MG63 (cell line): ENCODE data around the gene PPP1R9A. TPM values are rescaled to one million over a fixed set of nuclear protein-coding genes. Genes with fewer than 3 reads are reported as not detected.

Source experiments
- DNase-seq: peaks from one replicate; pipeline ENCODE4 v3.0.0-alpha.2; 2020
- H3K27me3 ChIP-seq: fragments of 250-450 bp; sonication (Bioruptor Pico); 2 replicates; pipeline ENCODE4 v1.5.1; 2020; ENCODE audit warnings: mild to moderate bottlenecking, moderate library complexity
- H3K36me3 ChIP-seq: fragments of 250-450 bp; sonication (Bioruptor Pico); 2 replicates; pipeline ENCODE4 v1.5.1; 2020; ENCODE audit warnings: mild to moderate bottlenecking, moderate library complexity
- H3K4me3 ChIP-seq: fragments of 250-450 bp; sonication (Bioruptor Pico); 2 replicates; pipeline ENCODE4 v1.5.1; 2020; ENCODE audit warnings: mild to moderate bottlenecking, moderate library complexity
- H3K9me3 ChIP-seq: fragments of 250-450 bp; sonication (Bioruptor Pico); 2 replicates; pipeline ENCODE4 v1.5.1; 2020; ENCODE audit warnings: mild to moderate bottlenecking, moderate library complexity
- total RNA-seq: library from RNA; depleted of rRNA; stranded (reverse); fragments of >200 nt; shearing (Covaris generic); gene quantifications from 2 replicates; pipeline ENCODE4 v1.2.3, GENCODE V29; 2014; ENCODE audit warnings: low replicate concordance

Gene PPP1R9A
- total RNA-seq, 1 experiment from 2014 or later, result 1.7 TPM

DNA sequence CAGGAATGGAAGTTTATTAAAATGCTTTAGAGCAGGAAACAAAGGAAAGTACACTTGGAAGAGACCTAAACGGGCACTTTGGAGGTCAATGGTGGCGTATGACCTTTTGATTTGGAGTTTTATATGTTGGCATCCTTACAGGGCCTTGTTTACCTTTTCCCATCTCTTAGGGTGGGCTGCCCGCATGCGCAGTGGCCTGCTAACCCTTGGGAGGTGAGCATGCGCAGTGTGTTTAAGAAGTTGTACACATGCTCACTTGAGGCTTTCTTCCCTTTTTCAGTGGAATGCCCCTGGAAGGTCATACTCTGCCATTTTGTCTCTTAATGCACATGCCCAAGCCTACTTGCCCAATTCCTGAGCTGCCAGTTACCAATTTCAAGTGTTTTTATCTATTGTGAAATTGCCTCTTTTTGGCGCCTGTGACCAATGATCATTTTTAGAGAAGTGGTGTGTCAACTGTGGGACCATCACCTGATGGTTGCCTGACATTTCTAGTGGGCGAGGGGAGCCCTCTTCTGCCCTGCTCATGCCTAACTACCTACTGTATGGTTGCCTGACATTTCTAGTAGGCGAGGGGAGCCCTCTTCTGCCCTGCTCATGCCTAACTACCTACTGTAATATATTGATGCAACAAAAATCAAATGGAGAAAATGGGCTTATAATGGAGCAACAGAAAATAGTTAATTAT lies 138.0 kb downstream of the PPP1R9A start:
- Histone ChIP-seq H3K36me3 (no peaks in the 10 kb centered on the region), H3K27me3 (no peaks in the 10 kb centered on the region)
- peak; percentile 5 for DNase-seq

DNA sequence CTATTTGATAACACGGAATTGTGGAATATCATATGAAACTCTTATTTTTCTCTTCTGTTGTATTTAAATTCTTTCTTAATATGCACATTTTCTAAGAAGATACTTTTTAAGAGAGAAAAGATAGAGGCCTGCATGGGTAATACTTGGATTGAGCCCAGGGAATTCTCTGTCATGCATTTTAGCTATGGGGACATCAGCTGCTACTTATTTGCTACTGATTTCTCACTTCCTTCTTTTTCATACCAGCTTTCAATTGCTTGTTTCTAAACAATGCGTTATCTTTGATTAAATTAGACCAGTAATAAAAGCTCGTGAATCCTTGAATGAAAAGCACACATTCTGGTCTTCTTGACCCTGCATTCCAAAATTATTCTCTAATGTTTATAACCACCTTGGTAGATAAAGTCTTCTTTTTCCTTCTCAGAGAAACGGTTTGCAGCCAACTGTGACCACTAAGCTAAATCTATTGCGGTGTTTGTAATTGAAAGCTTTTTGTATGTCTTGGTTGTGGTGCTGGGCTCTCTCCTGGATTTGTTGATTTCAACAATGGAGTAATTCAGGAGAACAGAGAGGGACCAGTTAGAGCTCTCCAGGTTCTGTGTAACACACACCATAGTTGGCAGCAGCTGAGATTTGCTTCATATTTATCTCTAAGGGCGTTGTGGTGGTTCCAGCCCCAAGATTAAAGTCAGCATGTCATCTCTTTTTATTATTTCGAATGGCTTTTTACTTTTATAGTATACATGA lies 139.3 kb downstream of the PPP1R9A start:
- DNase-seq, result no peak
- H3K4me3 ChIP-seq, result no peak overlapping the region
- H3K27me3 ChIP-seq, result no peaks in the 10 kb centered on the region
- H3K36me3 ChIP-seq, result no peaks in the 10 kb centered on the region
- no peaks in the 10 kb centered on the region for H3K9me3 ChIP-seq

More for the DNA sequence above, 138.0 kb downstream of the PPP1R9A start:
- H3K9me3 ChIP-seq, result no peaks in the 10 kb centered on the region
- no peak overlapping the region for H3K4me3 ChIP-seq

DNA sequence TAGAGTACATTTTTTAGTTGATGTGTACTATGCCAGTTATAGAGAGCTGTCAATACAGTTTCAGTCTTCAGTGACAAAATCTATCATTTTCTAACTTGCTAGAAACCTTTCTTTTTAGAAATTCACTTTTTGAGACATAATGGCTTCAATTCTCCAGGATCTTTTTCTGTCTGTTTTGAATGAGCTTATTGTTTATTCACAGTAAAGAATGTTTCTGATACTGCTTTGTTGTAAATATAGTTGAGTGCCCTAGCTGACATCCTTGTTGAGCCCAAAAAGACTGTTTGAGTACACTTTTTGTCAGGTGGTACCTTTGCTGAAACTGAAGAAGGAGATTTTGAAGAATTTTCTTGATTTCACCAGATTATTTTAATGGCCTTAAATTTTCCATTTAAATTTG lies 139.9 kb downstream of the PPP1R9A start:
- H3K36me3 ChIP-seq, result no peaks in the 10 kb centered on the region
- H3K27me3 ChIP-seq, result no peaks in the 10 kb centered on the region
- no peak overlapping the region for H3K4me3 ChIP-seq
- DNase-seq, result no peak
- H3K9me3 ChIP-seq, result no peaks in the 10 kb centered on the region

DNA sequence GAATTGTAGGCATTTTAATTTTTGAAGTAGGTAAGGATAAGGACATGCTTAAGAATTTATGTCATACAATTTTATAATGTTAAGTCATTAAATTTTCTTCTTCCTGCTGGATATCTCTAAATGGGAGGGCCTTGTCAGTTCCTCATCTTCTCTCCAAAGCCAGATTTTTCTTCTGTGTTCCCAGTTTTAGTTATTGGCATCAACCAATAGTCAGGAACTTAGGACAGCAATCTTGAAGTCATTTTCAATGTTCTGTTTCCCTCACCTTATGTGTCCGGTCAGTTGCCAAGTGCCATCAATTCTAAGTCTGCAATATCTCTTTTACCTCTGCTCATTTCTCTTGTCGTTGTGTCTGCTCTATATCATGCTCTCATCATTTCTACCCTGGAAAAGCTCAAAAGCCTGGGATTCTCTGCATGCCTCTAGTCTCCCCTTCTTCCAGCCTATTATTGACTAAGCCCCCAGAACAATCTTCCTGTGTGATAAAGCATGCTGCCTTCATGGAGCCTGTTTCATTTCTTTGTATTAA lies 145.2 kb downstream of the PPP1R9A start:
- Histone ChIP-seq H3K9me3 (no peaks in the 10 kb centered on the region), H3K27me3 (no peaks in the 10 kb centered on the region), H3K36me3 (no peaks in the 10 kb centered on the region), H3K4me3 (no peak overlapping the region)
- no peak for DNase-seq

DNA sequence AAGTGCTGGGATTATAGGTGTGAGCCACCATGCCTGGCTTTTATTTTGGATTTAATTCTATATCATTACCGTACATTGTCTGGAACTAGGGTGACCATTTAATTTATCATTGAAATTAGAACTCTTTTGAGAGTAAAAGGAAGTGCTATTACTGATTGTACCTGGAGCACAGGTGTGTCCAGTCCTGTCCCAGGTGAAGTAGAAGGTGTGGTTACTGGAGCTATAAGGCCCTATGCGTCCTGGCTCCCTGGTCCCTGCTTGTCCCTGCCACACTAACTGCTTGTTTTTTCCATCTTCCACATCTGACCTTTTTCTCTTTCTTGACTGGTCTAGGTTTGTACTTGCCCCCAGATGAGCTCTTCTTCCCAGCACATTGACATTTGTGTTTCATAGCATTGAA lies 147.0 kb downstream of the PPP1R9A start:
- Histone ChIP-seq H3K4me3 (no peak overlapping the region), H3K27me3 (no peaks in the 10 kb centered on the region), H3K36me3 (no peaks in the 10 kb centered on the region), H3K9me3 (no peaks in the 10 kb centered on the region)
- DNase-seq, result no peak

DNA sequence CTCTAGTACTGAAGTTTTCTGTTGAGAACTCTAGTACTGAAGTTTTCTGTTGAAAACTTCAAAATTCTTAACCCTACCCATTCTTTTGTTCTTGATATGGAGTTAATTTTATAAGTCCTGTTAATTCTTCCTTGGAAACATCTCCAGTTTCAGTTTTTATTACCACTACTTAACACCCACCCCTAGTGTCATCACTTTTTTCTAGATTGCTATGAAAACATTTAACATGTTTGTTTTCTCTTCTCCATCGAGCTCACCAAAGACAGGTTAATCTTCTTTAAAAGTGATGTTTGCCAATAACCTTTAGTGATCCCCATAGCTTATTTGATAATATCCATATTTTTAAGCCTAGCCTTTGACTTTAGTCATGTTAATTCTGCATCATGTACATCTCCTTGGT lies 147.9 kb downstream of the PPP1R9A start:
- no peak for DNase-seq
- Histone ChIP-seq H3K4me3 (no peak overlapping the region), H3K36me3 (no peaks in the 10 kb centered on the region), H3K27me3 (no peaks in the 10 kb centered on the region), H3K9me3 (no peaks in the 10 kb centered on the region)

DNA sequence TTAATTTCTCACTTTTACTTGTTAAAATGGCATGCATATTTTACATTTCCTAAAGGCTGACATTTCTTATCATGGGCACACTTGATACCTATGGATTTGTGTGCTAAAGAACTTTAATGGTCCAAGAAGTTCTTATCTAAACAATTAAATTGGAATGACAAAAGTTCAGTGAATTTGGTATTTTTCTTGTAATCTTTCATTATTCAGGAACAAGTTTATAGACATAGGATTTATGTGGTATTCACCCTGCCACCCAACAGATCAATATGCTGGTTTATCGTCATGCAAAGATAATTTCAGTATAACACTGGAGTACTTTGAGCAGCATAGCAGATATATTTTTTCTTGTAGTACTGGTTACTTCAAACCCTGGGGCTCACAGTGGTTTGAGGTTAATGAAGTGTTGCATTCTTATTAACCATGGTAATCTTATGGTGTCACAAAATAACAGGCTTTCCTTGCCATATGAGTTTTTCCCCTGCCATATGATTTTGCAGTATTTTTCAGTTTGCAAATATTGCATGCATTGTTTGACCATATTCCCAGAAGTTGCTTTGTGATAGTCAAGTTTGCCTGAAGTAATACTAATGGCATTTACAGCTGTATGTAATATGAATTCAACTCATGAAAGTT lies 148.8 kb downstream of the PPP1R9A start:
- Histone ChIP-seq H3K4me3 (no peak overlapping the region), H3K36me3 (no peaks in the 10 kb centered on the region), H3K9me3 (no peaks in the 10 kb centered on the region), H3K27me3 (no peaks in the 10 kb centered on the region)
- no peak for DNase-seq

DNA sequence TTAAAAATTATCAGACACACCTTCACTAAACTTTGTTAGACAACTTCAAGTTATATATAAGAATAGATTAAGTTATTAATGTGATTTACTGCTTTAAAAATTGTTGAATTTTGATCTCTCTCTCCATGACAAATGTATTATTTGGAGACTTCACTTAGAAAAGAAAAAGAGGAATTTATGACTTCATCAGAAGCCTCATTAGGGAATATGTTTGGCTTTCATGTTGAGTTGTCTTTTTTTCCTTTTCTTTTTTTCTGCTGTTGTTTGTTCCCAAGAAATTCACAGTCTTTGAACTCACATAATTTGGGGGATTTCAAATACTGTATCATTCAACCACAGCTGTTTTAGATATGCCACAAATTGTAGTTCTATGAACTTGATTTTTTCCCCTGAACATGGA lies 149.5 kb downstream of the PPP1R9A start:
- Histone ChIP-seq H3K9me3 (no peaks in the 10 kb centered on the region), H3K4me3 (no peak overlapping the region), H3K36me3 (no peaks in the 10 kb centered on the region), H3K27me3 (no peaks in the 10 kb centered on the region)
- DNase-seq, result no peak

DNA sequence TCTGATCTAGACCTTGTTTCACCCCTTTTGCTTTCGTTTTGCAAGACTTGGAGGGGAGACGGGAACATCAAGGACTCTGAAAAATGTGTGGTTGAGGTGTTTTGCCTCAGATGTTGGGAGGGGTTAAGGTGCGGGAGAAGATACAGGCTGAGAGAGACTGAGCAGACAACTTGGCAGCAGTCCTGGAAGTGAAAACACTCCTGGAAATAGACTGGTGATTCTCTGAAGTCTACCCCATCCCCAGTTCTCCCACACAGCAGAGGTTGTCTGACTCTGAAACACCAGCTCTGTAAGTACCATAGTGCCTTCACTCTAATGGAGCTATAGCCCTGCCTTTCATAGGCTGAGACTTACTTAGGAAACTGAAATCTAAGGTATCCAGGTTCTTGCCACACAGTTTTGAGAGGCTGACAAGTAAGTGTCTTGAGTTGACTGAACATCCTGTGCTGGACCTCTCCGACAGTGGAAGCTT lies 152.5 kb downstream of the PPP1R9A start:
- Histone ChIP-seq H3K36me3 (no peaks in the 10 kb centered on the region), H3K27me3 (no peaks in the 10 kb centered on the region), H3K4me3 (no peak overlapping the region), H3K9me3 (no peaks in the 10 kb centered on the region)
- DNase-seq, result no peak

DNA sequence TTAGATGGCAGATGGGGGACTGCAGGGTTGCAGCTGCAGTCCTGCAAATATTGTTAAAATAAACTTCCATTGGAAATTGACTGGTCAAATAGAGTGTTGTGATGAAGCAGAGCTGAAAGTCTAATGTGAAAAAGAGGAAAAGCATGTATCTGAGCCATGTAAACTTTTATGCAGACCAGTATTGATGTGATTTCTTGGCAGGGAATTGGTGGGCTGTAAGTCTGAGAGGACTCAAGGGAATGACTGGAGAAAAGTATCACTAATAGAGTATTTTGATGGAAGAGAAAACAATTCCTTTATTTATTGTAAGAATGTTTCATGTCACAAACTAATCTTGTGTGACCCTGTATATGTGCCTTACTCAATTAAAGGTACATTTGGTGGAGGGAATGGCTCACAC lies 155.5 kb downstream of the PPP1R9A start:
- no peak for DNase-seq
- no peaks in the 10 kb centered on the region for H3K9me3 ChIP-seq
- no peak overlapping the region for H3K4me3 ChIP-seq
- no peaks in the 10 kb centered on the region for H3K36me3 ChIP-seq
- H3K27me3 ChIP-seq, result no peaks in the 10 kb centered on the region

DNA sequence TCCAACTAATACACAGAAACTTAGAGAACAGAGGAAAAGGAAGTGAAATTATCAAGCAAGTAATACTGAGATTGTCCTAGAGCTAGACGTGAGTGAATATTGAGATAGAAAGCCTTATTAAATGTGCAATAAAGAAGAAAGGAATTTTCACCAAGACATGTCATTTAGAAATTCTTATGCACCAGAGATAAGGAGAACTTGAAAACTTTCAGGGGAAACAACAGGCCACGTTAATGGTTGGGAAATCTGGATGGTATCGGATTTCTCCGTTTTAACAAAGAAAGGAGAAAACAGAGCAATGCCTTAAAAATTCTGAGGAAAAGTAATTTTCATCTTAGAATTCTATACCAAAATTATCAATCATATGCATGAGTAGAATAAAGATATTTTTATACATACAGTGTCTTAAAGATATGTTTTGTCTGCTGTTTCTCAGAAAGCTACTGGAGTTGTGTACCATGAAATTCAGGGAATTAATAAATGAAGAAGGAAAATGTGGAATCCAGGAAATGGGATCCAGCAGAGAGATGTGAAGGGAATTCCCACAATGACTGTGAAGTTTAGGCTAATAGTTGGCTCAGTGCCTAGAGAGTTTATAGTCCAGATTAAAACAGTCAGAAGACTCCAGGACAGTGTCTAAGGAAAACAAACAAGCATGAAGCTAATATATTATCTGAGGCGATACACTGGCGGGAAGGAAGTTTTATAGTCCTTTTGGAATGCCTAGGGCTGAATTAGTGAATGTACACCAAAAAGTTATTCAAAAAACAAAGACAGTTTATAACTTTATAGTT lies 159.5 kb downstream of the PPP1R9A start:
- no peaks in the 10 kb centered on the region for H3K9me3 ChIP-seq
- no peak overlapping the region for H3K4me3 ChIP-seq
- no peak for DNase-seq
- no peaks in the 10 kb centered on the region for H3K36me3 ChIP-seq
- H3K27me3 ChIP-seq, result no peaks in the 10 kb centered on the region

DNA sequence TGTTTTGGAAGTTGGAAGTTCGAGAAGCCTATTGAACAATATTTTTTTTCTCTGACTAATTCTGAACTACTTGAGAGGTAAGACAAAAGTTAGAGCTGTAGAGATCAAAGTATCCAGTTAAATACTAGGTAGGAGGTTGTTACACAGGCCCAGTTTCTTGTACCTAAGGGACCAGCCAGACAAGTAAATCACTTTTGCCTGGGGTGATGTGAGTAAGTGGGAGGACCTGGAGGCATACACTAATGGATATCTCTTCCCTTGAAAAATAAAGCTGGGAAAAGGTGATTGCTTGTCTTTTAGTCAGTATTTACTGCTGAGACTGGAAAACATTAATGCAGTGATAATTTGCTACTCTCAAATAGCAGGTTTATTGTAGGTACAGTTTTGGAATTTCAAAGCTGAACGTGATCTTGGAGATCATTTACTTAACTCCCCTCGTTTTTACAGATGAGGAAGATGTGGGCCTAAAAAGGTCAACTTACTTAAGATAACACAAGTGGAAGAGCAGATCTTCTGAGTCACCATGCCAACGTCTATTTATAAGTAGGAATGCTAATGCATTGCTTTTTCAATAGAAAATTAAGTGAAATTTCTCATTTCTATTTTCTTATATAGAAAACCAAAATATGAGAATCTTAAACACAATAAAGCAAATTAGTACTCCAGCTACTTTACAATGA lies 181.3 kb downstream of the PPP1R9A start:
- no peak for DNase-seq
- H3K4me3 ChIP-seq, result no peak overlapping the region
- no peaks in the 10 kb centered on the region for H3K36me3 ChIP-seq
- H3K9me3 ChIP-seq, result no peaks in the 10 kb centered on the region
- no peaks in the 10 kb centered on the region for H3K27me3 ChIP-seq

DNA sequence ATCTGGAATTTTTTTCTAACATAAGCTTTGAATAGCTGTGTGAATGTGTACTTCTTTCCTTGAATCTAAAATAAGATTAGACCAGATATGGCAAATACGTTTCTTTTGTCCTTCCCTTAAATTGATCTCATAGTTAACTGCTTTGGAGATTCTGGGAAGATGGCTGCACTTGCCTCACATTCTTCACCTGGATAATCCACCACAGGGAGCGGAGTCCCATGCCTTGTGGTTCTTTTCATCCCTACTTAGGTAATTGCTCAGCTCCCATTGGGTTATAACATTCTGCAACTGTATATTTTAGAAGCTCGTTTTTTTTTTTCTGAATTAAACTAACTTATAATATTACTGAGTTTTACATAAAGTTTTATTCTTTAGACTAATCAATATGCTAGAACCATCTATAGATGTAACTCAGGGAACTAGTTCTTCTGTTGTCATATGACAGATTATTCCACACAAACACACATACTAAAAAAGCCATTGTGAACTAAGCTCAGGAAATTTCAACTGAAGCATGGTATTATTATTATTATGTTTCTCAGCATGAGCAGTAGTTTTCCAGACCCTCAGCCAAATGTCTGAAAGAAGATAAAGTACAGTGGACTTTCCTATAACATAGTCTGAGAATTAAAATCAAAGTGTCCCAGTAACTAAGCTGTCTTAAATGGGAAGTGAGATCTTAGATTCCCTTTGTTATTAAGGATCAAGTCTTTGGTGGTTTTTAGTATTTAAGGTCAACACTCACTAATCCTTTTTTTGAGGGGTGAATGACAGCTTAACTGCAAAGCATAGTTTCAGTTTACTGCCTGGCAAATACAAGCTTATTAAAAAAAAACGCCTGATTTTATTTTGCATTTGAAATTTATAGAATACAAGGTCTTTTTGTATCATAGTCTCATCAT lies 182.3 kb downstream of the PPP1R9A start:
- Histone ChIP-seq H3K27me3 (no peaks in the 10 kb centered on the region), H3K36me3 (no peaks in the 10 kb centered on the region), H3K9me3 (no peaks in the 10 kb centered on the region), H3K4me3 (no peak overlapping the region)
- no peak for DNase-seq

DNA sequence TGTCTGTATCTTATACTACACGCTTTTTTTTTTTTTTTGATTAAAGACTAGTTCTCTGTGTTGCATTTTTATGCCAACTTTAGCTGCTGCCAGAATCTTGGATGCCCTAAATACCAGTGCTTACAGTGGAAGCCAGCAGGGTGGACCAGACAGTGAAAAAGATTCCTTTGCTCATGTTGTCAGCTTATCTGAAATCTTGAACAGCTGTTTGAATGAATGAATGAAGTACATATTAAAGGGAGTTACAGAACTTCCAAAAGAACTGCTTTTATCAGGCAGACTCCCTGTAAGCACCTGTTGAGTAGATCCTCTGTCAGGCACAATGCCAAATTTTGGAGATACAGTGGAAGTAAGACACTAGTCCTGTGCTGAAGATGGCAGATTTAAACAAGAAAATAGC lies 184.9 kb downstream of the PPP1R9A start:
- H3K4me3 ChIP-seq, result no peak overlapping the region
- H3K27me3 ChIP-seq, result no peaks in the 10 kb centered on the region
- H3K36me3 ChIP-seq, result no peaks in the 10 kb centered on the region
- DNase-seq, result no peak
- no peaks in the 10 kb centered on the region for H3K9me3 ChIP-seq

DNA sequence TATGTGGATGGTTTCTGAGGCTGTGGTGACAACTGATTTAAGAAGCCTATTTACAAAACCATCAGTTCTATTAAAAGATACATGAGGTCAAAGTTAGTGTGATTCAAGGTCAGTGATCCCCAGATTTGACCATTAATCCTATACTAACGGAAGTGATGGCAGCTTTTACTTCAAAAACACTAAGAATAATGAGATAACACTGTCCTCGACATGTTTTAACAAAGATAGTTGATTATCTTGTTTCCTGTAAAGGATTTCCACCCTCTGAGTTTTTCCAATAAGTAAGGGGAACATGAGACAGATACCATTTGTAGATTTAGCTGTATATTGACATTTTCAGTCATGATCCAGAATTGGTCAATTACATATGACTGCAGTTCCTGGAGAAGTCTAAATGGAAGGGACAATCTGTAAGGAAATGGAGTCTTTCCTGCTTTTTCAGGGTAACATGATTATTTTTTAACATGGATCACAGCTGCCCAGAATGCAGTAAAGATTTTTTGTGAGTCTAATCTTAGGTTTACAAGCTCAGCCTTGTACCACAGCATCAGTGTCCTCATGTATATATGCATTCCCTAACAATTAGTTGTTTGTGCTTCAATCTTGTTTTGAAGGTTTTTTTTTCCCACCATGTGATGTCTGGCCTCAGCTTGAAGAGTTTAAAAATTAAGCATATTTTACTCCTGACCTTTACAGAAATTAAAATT lies 188.0 kb downstream of the PPP1R9A start:
- DNase-seq, result no peak
- no peaks in the 10 kb centered on the region for H3K27me3 ChIP-seq
- H3K36me3 ChIP-seq, result no peaks in the 10 kb centered on the region
- no peak overlapping the region for H3K4me3 ChIP-seq
- no peaks in the 10 kb centered on the region for H3K9me3 ChIP-seq
